IMR-90 (cell line): ENCODE data around the gene PRKCE. TPM values are rescaled to one million over a fixed set of nuclear protein-coding genes. Genes with fewer than 3 reads are reported as not detected.

Source experiments
- ATAC-seq: fragments of 200-7000 bp; cut with Tn5 transposase; 2 replicates; pipeline ENCODE4 v1.9.1; 2020; ENCODE audit warnings: low read depth, mild to moderate bottlenecking, moderate library complexity
- BruUV-seq: library from RNA; stranded (reverse); fragments of 400-500 nt; replicated peaks from 2 replicates; lab custom pipeline; 2021; lab: Mats Ljungman, UMichigan
- CTCF ChIA-PET: fragments of 300-600 bp; formaldehyde crosslinking; extraction: SDS; loops from one replicate; lab custom pipeline; 2021; ENCODE audit warnings: antibody characterized with exemption; lab: Yijun Ruan, JAX
- POLR2A ChIA-PET: fragments of 300-600 bp; sonication (Branson Sonifier 250); formaldehyde crosslinking; loops from one replicate; lab custom pipeline; 2022; ENCODE audit warnings: antibody characterized with exemption; ENCODE audit not compliant: unreplicated experiment; lab: Charles Lee
- DNase-seq: peaks from one replicate; pipeline ENCODE4 v3.0.0; 2013
- H2AFZ ChIP-seq: replicated peaks from 2 replicates; pipeline ENCODE3; 2013; ENCODE audit warnings: low read length, mild to moderate bottlenecking; ENCODE audit not compliant: poor library complexity
- H2AK5ac ChIP-seq: 2 replicates; pipeline ENCODE4 v1.6.1; 2013; ENCODE audit warnings: low read depth, low read length, inconsistent platforms
- H2AK9ac ChIP-seq: replicated peaks from 2 replicates; pipeline ENCODE3; 2013; ENCODE audit warnings: mild to moderate bottlenecking, low read depth, low read length, moderate library complexity; ENCODE audit not compliant: poor library complexity
- H2BK120ac ChIP-seq: 2 replicates; pipeline ENCODE4 v1.6.1; 2013; ENCODE audit warnings: low read depth, low read length, inconsistent platforms
- H2BK15ac ChIP-seq: 3 replicates; pipeline ENCODE4 v1.6.1; 2013; ENCODE audit warnings: low read depth, low read length, inconsistent platforms
- H2BK20ac ChIP-seq: 2 replicates; pipeline ENCODE4 v1.6.1; 2013; ENCODE audit warnings: low read depth, mild to moderate bottlenecking, inconsistent platforms, low read length, moderate library complexity
- H2BK5ac ChIP-seq: 2 replicates; pipeline ENCODE4 v1.6.1; 2013; ENCODE audit warnings: mild to moderate bottlenecking, low read depth, low read length, inconsistent platforms; ENCODE audit not compliant: poor library complexity, severe bottlenecking
- H3K14ac ChIP-seq: replicated peaks from 2 replicates; pipeline ENCODE4 v1.6.1; 2013; ENCODE audit warnings: low read depth, low read length, inconsistent platforms
- H3K18ac ChIP-seq: 2 replicates; pipeline ENCODE4 v1.6.1; 2013; ENCODE audit warnings: low read depth, low read length, control low read depth
- H3K23ac ChIP-seq: 2 replicates; pipeline ENCODE4 v1.6.1; 2013; ENCODE audit warnings: low read depth, low read length, inconsistent platforms
- H3K27ac ChIP-seq: 2 replicates; pipeline ENCODE4 v1.5.1; 2013; ENCODE audit warnings: mild to moderate bottlenecking, control low read depth, low read length; ENCODE audit not compliant: insufficient read depth
- H3K27me3 ChIP-seq: 2 replicates; pipeline ENCODE4 v1.6.1; 2013; ENCODE audit warnings: low read length; ENCODE audit not compliant: control insufficient read depth, insufficient read depth
- H3K36me3 ChIP-seq: 2 replicates; pipeline ENCODE4 v1.6.1; 2013; ENCODE audit warnings: low read length, mixed read lengths; ENCODE audit not compliant: control insufficient read depth, insufficient read depth
- H3K4ac ChIP-seq: 2 replicates; pipeline ENCODE4 v1.6.1; 2013; ENCODE audit warnings: low read depth, low read length, inconsistent platforms
- H3K4me1 ChIP-seq: 2 replicates; pipeline ENCODE4 v1.6.1; 2013; ENCODE audit warnings: low read length, mixed read lengths; ENCODE audit not compliant: control insufficient read depth, insufficient read depth
- H3K4me2 ChIP-seq: 2 replicates; pipeline ENCODE4 v1.6.1; 2013; ENCODE audit warnings: low read depth, mild to moderate bottlenecking, control low read depth, low read length, moderate library complexity
- H3K4me3 ChIP-seq: 2 replicates; pipeline ENCODE4 v1.5.1; 2013; ENCODE audit warnings: low read depth, mild to moderate bottlenecking, control low read depth, low read length, moderate library complexity; ENCODE audit not compliant: insufficient read depth
- H3K56ac ChIP-seq: 2 replicates; pipeline ENCODE4 v1.6.1; 2013; ENCODE audit warnings: low read length, inconsistent platforms; ENCODE audit not compliant: insufficient read depth; ENCODE audit errors: extremely low read depth
- H3K79me1 ChIP-seq, 2 experiments: 2 replicates each; pipeline ENCODE4 v1.6.1; 2013; ENCODE audit warnings: low read length in 2 of 2, inconsistent platforms in 1 of 2, low read depth in 1 of 2
- H3K9ac ChIP-seq: 2 replicates; pipeline ENCODE4 v1.6.1; 2013; ENCODE audit warnings: low read depth, low read length, control low read depth
- H3K9me1 ChIP-seq: 2 replicates; pipeline ENCODE4 v1.6.1; 2013; ENCODE audit warnings: low read length, inconsistent platforms; ENCODE audit not compliant: insufficient read depth
- H3K9me3 ChIP-seq: 2 replicates; pipeline ENCODE4 v1.6.1; 2013; ENCODE audit warnings: low read length; ENCODE audit not compliant: control insufficient read depth, insufficient read depth
- H4K20me1 ChIP-seq: 2 replicates; pipeline ENCODE4 v1.6.1; 2013; ENCODE audit warnings: low read length, inconsistent platforms; ENCODE audit not compliant: insufficient read depth
- H4K5ac ChIP-seq: 2 replicates; pipeline ENCODE4 v1.6.1; 2013; ENCODE audit warnings: mild to moderate bottlenecking, low read depth, low read length, control low read depth
- H4K8ac ChIP-seq, 2 experiments: 2 replicates each; pipeline ENCODE4 v1.6.1; 2013; ENCODE audit warnings: low read depth in 2 of 2, low read length in 2 of 2, control low read depth in 1 of 2, inconsistent platforms in 1 of 2
- H4K91ac ChIP-seq: 2 replicates; pipeline ENCODE4 v1.6.1; 2013; ENCODE audit warnings: low read depth, low read length, inconsistent platforms; ENCODE audit not compliant: insufficient read depth
- BHLHE40 ChIP-seq: fragments of 150-350 bp; IDR thresholded peaks from 2 replicates; pipeline ENCODE4 v1.6.1; 2016; ENCODE audit warnings: mild to moderate bottlenecking, low read depth, low read length
- CEBPB ChIP-seq: IDR thresholded peaks from 2 replicates; pipeline ENCODE4 v1.6.1; 2012; ENCODE audit warnings: low read depth, low read length, improper control_type of control experiment
- CHD1 ChIP-seq: IDR thresholded peaks from 2 replicates; pipeline ENCODE4 v1.6.1; 2012; ENCODE audit warnings: low read depth, low read length, improper control_type of control experiment
- FOS ChIP-seq: fragments of 150-350 bp; IDR thresholded peaks from 2 replicates; pipeline ENCODE4 v1.6.1; 2016; ENCODE audit warnings: low read depth, low read length
- MAFK ChIP-seq: IDR thresholded peaks from 2 replicates; pipeline ENCODE4 v1.6.1; 2012; ENCODE audit warnings: low read depth, low read length, improper control_type of control experiment
- MAZ ChIP-seq: IDR thresholded peaks from 2 replicates; pipeline ENCODE4 v1.6.1; 2012; ENCODE audit warnings: low read depth, mild to moderate bottlenecking, low read length, improper control_type of control experiment, moderate library complexity, borderline replicate concordance
- MXI1 ChIP-seq: IDR thresholded peaks from 2 replicates; pipeline ENCODE4 v1.6.1; 2012; ENCODE audit warnings: low read depth, mild to moderate bottlenecking, low read length, moderate library complexity, borderline replicate concordance
- NFE2L2 ChIP-seq: fragments of 150-350 bp; IDR thresholded peaks from 2 replicates; pipeline ENCODE4 v1.6.1; 2016; ENCODE audit warnings: low read depth, mild to moderate bottlenecking, low read length
- RAD21 ChIP-seq: IDR thresholded peaks from 2 replicates; pipeline ENCODE4 v1.6.1; 2012; ENCODE audit warnings: low read length, improper control_type of control experiment
- RCOR1 ChIP-seq: IDR thresholded peaks from 2 replicates; pipeline ENCODE4 v1.6.1; 2012; ENCODE audit warnings: mild to moderate bottlenecking, low read length, improper control_type of control experiment; ENCODE audit not compliant: insufficient replicate concordance
- RFX5 ChIP-seq: IDR thresholded peaks from 2 replicates; pipeline ENCODE4 v1.8.0; 2012; ENCODE audit warnings: low read depth, mild to moderate bottlenecking, low read length, moderate library complexity
- WGBS, 2 experiments: methylation state at CpG; one replicate each; pipeline versions ENCODE4 v1.1.5 to v1.1.7; 2013; ENCODE audit warnings: missing lambda C conversion rate in 2 of 2; ENCODE audit not compliant: insufficient read length in 1 of 2; ENCODE audit errors: extremely low coverage in 2 of 2; 5-methylcytosine and 5-hydroxymethylcytosine counted together
- dilution Hi-C: fragments of 300-500 bp; cut with HindIII; formaldehyde crosslinking; loops from one replicate; pipeline ENCODE4 v1.14.3; 2018; ENCODE audit warnings: low sequenced_read_pairs; ENCODE audit not compliant: unreplicated experiment
- in situ Hi-C: fragments of 300-500 bp; cut with MboI; formaldehyde crosslinking; loops from 3 replicates; pipeline ENCODE4 v1.14.3; 2019; ENCODE audit warnings: low sequenced_read_pairs, inconsistent platforms, mixed read lengths
- intact Hi-C: fragments of 100-400 bp; cut with micrococcal nuclease; formaldehyde crosslinking; loops from 2 replicates; pipeline ENCODE4 v1.10.0; 2022
- polyA plus RNA-seq, 3 experiments: library from polyadenylated mRNA; depleted of rRNA; stranded (reverse); fragments of >200 nt; gene quantifications; 2 replicates each; pipeline ENCODE4 v1.2.3, GENCODE V29; 2012; ENCODE audit warnings: low replicate concordance in 1 of 3
- total RNA-seq: library from RNA; depleted of rRNA; stranded (reverse); fragments of >200 nt; gene quantifications from 2 replicates; pipeline ENCODE4 v1.2.3, GENCODE V29; 2012
- TF ChIP-seq, protein P1 (sequence below): fragments of 150-350 bp; IDR thresholded peaks from 2 replicates; pipeline ENCODE4 v1.6.1; 2017; ENCODE audit warnings: mild to moderate bottlenecking, antibody characterized with exemption, low read length, low read depth
- TF ChIP-seq, protein P2 (sequence below): conservative IDR thresholded peaks from 2 replicates; pipeline ENCODE4 v1.5.1; 2012; ENCODE audit warnings: mild to moderate bottlenecking, low read depth, low read length, improper control_type of control experiment
- TF ChIP-seq, protein P3 (sequence below): fragments of 150-350 bp; IDR thresholded peaks from 2 replicates; pipeline ENCODE4 v1.6.1; 2016; ENCODE audit warnings: low read depth, mild to moderate bottlenecking, low read length, moderate library complexity, borderline replicate concordance

PRKCE gene
- total and polyA plus RNA-seq, 2 of the 4 experiments (the other 2 are of a cell fraction) = 8.1 to 32.4 TPM

- no peak overlapping the region for H4K8ac ChIP-seq
- H2BK20ac ChIP-seq = no peak overlapping the region
- no peak overlapping the region for H3K27ac ChIP-seq
- no peak overlapping the region for H3K9ac ChIP-seq
- in situ Hi-C loops (no loop called here), intact Hi-C loops (no loop called here), dilution Hi-C loops (no loop called here)
- DNase-seq (no peak), ATAC-seq (no peak)
- H3K4me2 ChIP-seq = no peak overlapping the region
- H3K23ac ChIP-seq = no peak overlapping the region
- H4K91ac ChIP-seq = no peak overlapping the region
- no peaks in the 10 kb centered on the region for H3K27me3 ChIP-seq
- H3K4me1 ChIP-seq = no peaks in the 10 kb centered on the region
- H3K14ac ChIP-seq = no peak overlapping the region
- CTCF ChIA-PET = interaction anchor here (0.6 kb wide), 1 partner anchor 1545 kb away, joined by 5 read pairs; no protein-coding TSS in a partner anchor
- no peaks in the 10 kb centered on the region for H3K9me3 ChIP-seq
- no peak overlapping the region for H3K18ac ChIP-seq
- H4K5ac ChIP-seq = no peak overlapping the region
- no peak overlapping the region for H2BK15ac ChIP-seq
- H2BK120ac ChIP-seq = no peak overlapping the region
- H3K56ac ChIP-seq = no peak overlapping the region
- no peak overlapping the region for H2BK5ac ChIP-seq
- H3K36me3 ChIP-seq = no peaks in the 10 kb centered on the region
- H4K20me1 ChIP-seq = 0 out of 2 replicates have a peak, but pooled peaks cover 3% of the 10 kb centered on the region
- TF ChIP-seq MXI1 (no peak), MAZ (no peak), RAD21 (no peak), RCOR1 (no peak), MAFK (no peak), CHD1 (no peak), RFX5 (no peak), BHLHE40 (no peak), CEBPB (no peak), NFE2L2 (no peak), FOS (no peak)
- TF ChIP-seq, protein P1, sequence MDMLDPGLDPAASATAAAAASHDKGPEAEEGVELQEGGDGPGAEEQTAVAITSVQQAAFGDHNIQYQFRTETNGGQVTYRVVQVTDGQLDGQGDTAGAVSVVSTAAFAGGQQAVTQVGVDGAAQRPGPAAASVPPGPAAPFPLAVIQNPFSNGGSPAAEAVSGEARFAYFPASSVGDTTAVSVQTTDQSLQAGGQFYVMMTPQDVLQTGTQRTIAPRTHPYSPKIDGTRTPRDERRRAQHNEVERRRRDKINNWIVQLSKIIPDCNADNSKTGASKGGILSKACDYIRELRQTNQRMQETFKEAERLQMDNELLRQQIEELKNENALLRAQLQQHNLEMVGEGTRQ = no peak
- TF ChIP-seq, protein P2, sequence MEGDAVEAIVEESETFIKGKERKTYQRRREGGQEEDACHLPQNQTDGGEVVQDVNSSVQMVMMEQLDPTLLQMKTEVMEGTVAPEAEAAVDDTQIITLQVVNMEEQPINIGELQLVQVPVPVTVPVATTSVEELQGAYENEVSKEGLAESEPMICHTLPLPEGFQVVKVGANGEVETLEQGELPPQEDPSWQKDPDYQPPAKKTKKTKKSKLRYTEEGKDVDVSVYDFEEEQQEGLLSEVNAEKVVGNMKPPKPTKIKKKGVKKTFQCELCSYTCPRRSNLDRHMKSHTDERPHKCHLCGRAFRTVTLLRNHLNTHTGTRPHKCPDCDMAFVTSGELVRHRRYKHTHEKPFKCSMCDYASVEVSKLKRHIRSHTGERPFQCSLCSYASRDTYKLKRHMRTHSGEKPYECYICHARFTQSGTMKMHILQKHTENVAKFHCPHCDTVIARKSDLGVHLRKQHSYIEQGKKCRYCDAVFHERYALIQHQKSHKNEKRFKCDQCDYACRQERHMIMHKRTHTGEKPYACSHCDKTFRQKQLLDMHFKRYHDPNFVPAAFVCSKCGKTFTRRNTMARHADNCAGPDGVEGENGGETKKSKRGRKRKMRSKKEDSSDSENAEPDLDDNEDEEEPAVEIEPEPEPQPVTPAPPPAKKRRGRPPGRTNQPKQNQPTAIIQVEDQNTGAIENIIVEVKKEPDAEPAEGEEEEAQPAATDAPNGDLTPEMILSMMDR = no peak
- TF ChIP-seq, protein P3, sequence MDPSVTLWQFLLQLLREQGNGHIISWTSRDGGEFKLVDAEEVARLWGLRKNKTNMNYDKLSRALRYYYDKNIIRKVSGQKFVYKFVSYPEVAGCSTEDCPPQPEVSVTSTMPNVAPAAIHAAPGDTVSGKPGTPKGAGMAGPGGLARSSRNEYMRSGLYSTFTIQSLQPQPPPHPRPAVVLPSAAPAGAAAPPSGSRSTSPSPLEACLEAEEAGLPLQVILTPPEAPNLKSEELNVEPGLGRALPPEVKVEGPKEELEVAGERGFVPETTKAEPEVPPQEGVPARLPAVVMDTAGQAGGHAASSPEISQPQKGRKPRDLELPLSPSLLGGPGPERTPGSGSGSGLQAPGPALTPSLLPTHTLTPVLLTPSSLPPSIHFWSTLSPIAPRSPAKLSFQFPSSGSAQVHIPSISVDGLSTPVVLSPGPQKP = no peak
- POLR2A ChIA-PET = no interaction called here
- H3K9me1 ChIP-seq = 0 out of 2 replicates have a peak, but pooled peaks cover 8% of the 10 kb centered on the region
- H3K79me1 ChIP-seq = peaks cover 3 to 4% of the 10 kb centered on the region in 2 experiments; a peak in 2 of 4 replicates
- no peak overlapping the region for H3K4ac ChIP-seq
- WGBS, 2 experiments = no CpG with 5 or more reads among the region's 6 CpGs
- H2AFZ ChIP-seq = no peak overlapping the region
- H3K4me3 ChIP-seq = no peak overlapping the region
- no peak overlapping the region for H2AK9ac ChIP-seq
- H2AK5ac ChIP-seq = no peak overlapping the region
- BruUV-seq = no TSS peak
Measured at GRCh38 chr2:45720210-45720609, 68.7 kb downstream of the PRKCE start.
